ENCODE data around the gene ARID1B.

Gene ARID1B

DNA sequence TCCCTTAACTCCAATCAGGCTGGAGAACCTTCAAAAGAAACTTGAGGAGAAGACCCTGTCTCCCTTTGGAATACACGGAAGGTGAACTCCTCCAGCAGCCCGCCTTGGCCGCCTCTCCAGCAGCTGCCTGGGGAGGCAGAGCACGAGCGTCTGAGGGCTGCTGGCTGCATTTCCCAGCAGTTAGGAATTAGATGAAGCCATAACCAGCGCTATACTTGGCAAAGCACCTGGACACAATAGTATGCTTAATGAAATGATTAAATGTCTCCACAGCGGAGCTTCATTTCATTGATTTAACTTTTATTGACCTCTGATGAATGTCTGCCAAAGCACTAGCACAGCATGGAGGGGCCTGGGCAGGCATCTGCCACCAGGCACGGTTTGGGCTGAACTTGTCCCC lies 472.6 kb downstream of the ARID1B start:
- Histone ChIP-seq H3K36me3 (ENCODE audit: control insufficient read depth in 5 of 5, insufficient read depth in 5 of 5, low read length in 5 of 5) (no peaks in the 10 kb centered on the region), H3K9me3 (ENCODE audit: control insufficient read depth in 5 of 5, low read length in 5 of 5) (peaks cover 0 to 8% (median 3%) of the 10 kb centered on the region in 5 donors), H3K27ac (ENCODE audit: low read depth, low read length) (no peak overlapping the region), H3K27me3 (ENCODE audit: control insufficient read depth in 5 of 5, insufficient read depth in 4 of 5, low read length in 5 of 5) (peaks cover 0 to 2% (median 0%) of the 10 kb centered on the region in 5 donors), H3K9ac (ENCODE audit: low read length in 5 of 5) (no peak overlapping the region), H3K4me1 (ENCODE audit: control insufficient read depth in 5 of 5, insufficient read depth in 5 of 5, low read length in 5 of 5) (peaks cover 0 to 22% (median 19%) of the 10 kb centered on the region in 5 donors), H3K4me3 (ENCODE audit: low read depth in 1 of 5, low read length in 5 of 5) (no peak overlapping the region)

DNA sequence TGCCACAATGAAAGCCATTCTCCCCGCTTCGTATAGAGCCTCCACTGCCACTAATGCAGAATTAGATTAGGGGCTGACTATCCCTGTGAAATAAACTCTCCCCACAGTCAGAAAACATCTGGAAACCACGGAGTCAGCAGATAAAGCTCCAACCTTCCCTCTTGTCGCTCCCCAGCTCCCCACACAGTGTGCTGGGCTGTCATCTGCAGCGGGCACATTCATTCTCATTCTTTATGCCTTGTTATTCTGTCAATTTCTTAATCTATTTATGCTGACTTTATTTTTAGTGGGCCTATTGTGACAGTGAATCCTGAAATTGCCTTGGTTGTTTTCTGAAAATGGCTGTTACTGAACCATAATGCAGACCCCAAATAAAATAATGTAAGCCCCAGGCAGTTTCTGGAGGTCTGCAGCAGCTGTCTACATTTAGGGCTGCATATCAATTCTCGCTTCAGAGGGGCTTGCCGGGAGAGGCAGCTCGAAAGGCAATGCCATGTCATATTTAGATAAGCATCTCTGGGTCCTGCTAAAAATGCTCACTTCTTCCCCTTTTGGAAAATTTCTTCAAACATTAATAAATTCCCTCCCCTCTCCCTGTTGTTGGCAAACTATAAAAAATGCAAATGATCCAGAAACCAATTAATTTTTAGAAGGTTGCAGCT lies 474.5 kb downstream of the ARID1B start:
- Histone ChIP-seq H3K27ac (ENCODE audit: low read depth, low read length) (no peak overlapping the region), H3K27me3 (ENCODE audit: control insufficient read depth in 5 of 5, insufficient read depth in 4 of 5, low read length in 5 of 5) (peaks cover 0 to 2% (median 0%) of the 10 kb centered on the region in 5 donors), H3K9me3 (ENCODE audit: control insufficient read depth in 5 of 5, low read length in 5 of 5) (peaks cover 0 to 8% (median 3%) of the 10 kb centered on the region in 5 donors), H3K4me3 (ENCODE audit: low read depth in 1 of 5, low read length in 5 of 5) (no peak overlapping the region), H3K9ac (ENCODE audit: low read length in 5 of 5) (no peak overlapping the region), H3K4me1 (ENCODE audit: control insufficient read depth in 5 of 5, insufficient read depth in 5 of 5, low read length in 5 of 5) (peaks cover 0 to 3% (median 1%) of the 10 kb centered on the region in 5 donors), H3K36me3 (ENCODE audit: control insufficient read depth in 5 of 5, insufficient read depth in 5 of 5, low read length in 5 of 5) (no peaks in the 10 kb centered on the region)

DNA sequence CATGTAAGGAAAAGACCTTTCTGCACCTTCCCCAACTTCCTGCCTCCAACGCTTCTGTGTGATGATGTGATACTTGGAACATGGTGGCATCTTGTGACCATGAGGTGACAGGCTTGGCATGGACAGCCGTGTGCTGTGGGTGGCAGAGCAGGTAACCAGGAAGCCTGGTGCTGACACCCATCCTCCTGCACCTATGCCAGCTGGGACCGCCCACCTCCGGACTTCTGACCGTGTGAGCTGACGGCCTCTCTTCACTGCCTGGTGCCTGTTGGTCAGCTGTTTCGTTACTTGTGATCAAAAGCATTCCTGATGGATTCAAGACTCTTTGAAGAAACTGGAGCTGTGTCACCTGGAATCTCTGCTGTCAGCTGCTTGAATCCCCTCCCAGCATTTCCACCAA lies 475.8 kb downstream of the ARID1B start:
- Histone ChIP-seq H3K4me3 (ENCODE audit: low read depth in 1 of 5, low read length in 5 of 5) (no peak overlapping the region), H3K36me3 (ENCODE audit: control insufficient read depth in 5 of 5, insufficient read depth in 5 of 5, low read length in 5 of 5) (no peaks in the 10 kb centered on the region), H3K27ac (ENCODE audit: low read depth, low read length) (no peak overlapping the region), H3K9ac (ENCODE audit: low read length in 5 of 5) (no peak overlapping the region), H3K27me3 (ENCODE audit: control insufficient read depth in 5 of 5, insufficient read depth in 4 of 5, low read length in 5 of 5) (peaks cover 0 to 2% (median 0%) of the 10 kb centered on the region in 5 donors), H3K9me3 (ENCODE audit: control insufficient read depth in 5 of 5, low read length in 5 of 5) (peaks cover 0 to 5% (median 1%) of the 10 kb centered on the region in 5 donors), H3K4me1 (ENCODE audit: control insufficient read depth in 5 of 5, insufficient read depth in 5 of 5, low read length in 5 of 5) (peaks cover 0 to 3% (median 0%) of the 10 kb centered on the region in 5 donors)

DNA sequence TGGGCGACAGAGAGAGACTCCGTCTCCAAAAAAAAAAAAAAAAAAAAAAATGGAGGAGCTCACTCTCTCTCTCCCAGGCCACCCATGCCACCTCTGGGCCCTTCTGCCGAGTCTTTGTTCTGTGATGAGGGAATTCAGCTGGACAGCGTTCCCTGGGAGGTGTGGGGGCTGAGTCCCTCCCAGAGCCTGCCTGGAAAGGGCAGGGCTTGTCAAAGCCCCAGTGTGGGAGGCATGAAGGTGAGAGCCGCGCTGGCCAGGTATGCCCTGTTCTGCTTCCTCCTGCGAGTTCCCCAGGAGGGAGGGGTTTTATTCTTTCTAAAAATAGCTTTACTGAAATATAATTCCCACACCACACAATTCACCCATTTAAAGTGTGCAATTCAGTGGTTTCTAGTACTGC lies 476.5 kb downstream of the ARID1B start:
- H3K27ac ChIP-seq (ENCODE audit: low read depth, low read length) = no peak overlapping the region
- no peak overlapping the region for H3K4me3 ChIP-seq (ENCODE audit: low read depth in 1 of 5, low read length in 5 of 5)
- peaks cover 0 to 2% (median 0%) of the 10 kb centered on the region in 5 donors for H3K27me3 ChIP-seq (ENCODE audit: control insufficient read depth in 5 of 5, insufficient read depth in 4 of 5, low read length in 5 of 5)

DNA sequence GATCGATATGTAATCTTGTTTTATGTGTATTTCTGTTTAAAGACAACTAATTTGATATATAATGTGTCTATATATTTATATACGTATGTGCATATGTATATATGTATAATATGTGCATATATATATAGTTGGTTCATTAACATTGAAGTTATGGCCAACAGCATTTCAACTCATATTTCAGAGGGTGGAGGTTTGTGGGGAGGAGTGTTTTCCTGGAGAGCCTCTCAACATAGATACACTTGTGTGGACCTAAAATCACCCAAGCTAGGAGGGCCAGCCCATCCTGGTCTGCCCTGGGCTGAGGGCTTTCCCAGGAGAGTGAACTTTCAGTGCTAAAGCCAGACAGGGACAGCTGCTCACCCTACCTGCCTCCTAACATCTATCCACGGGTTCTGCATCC lies 477.4 kb downstream of the ARID1B start:
- no peak overlapping the region for H3K27ac ChIP-seq (ENCODE audit: low read depth, low read length)
- no peaks in the 10 kb centered on the region for H3K36me3 ChIP-seq (ENCODE audit: control insufficient read depth in 5 of 5, insufficient read depth in 5 of 5, low read length in 5 of 5)
- H3K9ac ChIP-seq (ENCODE audit: low read length in 5 of 5) = no peak overlapping the region
- no peaks in the 10 kb centered on the region for H3K9me3 ChIP-seq (ENCODE audit: control insufficient read depth in 5 of 5, low read length in 5 of 5)
- no peak overlapping the region for H3K4me3 ChIP-seq (ENCODE audit: low read depth in 1 of 5, low read length in 5 of 5)
- H3K27me3 ChIP-seq (ENCODE audit: control insufficient read depth in 5 of 5, insufficient read depth in 4 of 5, low read length in 5 of 5) = peaks cover 0 to 2% (median 0%) of the 10 kb centered on the region in 5 donors
- peaks cover 0 to 3% (median 0%) of the 10 kb centered on the region in 5 donors for H3K4me1 ChIP-seq (ENCODE audit: control insufficient read depth in 5 of 5, insufficient read depth in 5 of 5, low read length in 5 of 5)

More for the DNA sequence above, 476.5 kb downstream of the ARID1B start:
- Histone ChIP-seq H3K4me1 (ENCODE audit: control insufficient read depth in 5 of 5, insufficient read depth in 5 of 5, low read length in 5 of 5) (peaks cover 0 to 3% (median 0%) of the 10 kb centered on the region in 5 donors), H3K9me3 (ENCODE audit: control insufficient read depth in 5 of 5, low read length in 5 of 5) (no peaks in the 10 kb centered on the region), H3K36me3 (ENCODE audit: control insufficient read depth in 5 of 5, insufficient read depth in 5 of 5, low read length in 5 of 5) (no peaks in the 10 kb centered on the region), H3K9ac (ENCODE audit: low read length in 5 of 5) (no peak overlapping the region)

DNA sequence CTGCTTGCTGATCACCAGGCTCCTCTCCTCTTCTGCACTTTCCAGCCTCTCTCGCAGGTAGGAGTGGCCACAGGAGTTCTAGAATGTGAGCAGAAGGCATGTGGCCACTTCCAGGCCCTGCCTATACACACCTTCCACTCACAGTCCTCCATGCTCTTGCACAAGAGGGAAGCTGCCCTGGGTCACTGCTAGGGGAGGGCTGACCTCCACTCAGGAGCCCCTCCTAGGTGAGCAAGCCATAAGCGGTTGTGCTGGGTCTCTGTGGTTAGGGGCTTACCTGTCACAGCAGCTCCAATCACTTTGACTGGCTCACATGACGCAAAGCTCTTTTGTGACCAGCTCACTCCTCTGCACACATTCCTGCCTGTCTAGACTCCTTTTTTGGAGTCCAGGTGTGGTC lies 477.9 kb downstream of the ARID1B start:
- Histone ChIP-seq H3K9ac (ENCODE audit: low read length in 5 of 5) (no peak overlapping the region), H3K36me3 (ENCODE audit: control insufficient read depth in 5 of 5, insufficient read depth in 5 of 5, low read length in 5 of 5) (no peaks in the 10 kb centered on the region), H3K4me3 (ENCODE audit: low read depth in 1 of 5, low read length in 5 of 5) (no peak overlapping the region), H3K4me1 (ENCODE audit: control insufficient read depth in 5 of 5, insufficient read depth in 5 of 5, low read length in 5 of 5) (peaks cover 0 to 3% (median 0%) of the 10 kb centered on the region in 5 donors), H3K27me3 (ENCODE audit: control insufficient read depth in 5 of 5, insufficient read depth in 4 of 5, low read length in 5 of 5) (peaks cover 0 to 2% (median 0%) of the 10 kb centered on the region in 5 donors), H3K9me3 (ENCODE audit: control insufficient read depth in 5 of 5, low read length in 5 of 5) (no peaks in the 10 kb centered on the region), H3K27ac (ENCODE audit: low read depth, low read length) (no peak overlapping the region)

DNA sequence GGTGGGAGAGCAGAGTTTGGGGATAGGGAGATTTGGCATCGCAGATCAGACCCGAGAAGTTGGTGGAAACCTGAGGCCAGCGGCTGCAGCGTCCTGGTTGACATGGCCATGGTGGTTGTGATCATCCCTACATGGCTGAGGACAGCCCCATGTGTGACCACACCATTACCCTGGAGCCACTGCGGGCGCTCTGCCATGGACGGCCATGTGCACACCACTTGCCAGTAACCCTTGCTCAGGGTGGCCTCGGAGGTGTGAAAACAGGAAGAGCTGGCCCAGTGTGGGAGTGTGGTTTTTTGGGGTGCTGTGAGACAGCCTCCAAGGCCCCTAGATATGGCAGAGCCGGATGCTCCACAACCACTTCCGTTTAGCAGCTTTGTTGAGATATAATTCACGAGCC lies 481.7 kb downstream of the ARID1B start:
- no peaks in the 10 kb centered on the region for H3K9me3 ChIP-seq (ENCODE audit: control insufficient read depth in 5 of 5, low read length in 5 of 5)
- no peaks in the 10 kb centered on the region for H3K27me3 ChIP-seq (ENCODE audit: control insufficient read depth in 5 of 5, insufficient read depth in 4 of 5, low read length in 5 of 5)
- H3K4me3 ChIP-seq (ENCODE audit: low read depth in 1 of 5, low read length in 5 of 5) = no peak overlapping the region
- H3K27ac ChIP-seq (ENCODE audit: low read depth, low read length) = no peak overlapping the region
- H3K4me1 ChIP-seq (ENCODE audit: control insufficient read depth in 5 of 5, insufficient read depth in 5 of 5, low read length in 5 of 5) = peaks cover 0 to 10% (median 5%) of the 10 kb centered on the region in 5 donors
- H3K9ac ChIP-seq (ENCODE audit: low read length in 5 of 5) = no peak overlapping the region
- H3K36me3 ChIP-seq (ENCODE audit: control insufficient read depth in 5 of 5, insufficient read depth in 5 of 5, low read length in 5 of 5) = no peaks in the 10 kb centered on the region

DNA sequence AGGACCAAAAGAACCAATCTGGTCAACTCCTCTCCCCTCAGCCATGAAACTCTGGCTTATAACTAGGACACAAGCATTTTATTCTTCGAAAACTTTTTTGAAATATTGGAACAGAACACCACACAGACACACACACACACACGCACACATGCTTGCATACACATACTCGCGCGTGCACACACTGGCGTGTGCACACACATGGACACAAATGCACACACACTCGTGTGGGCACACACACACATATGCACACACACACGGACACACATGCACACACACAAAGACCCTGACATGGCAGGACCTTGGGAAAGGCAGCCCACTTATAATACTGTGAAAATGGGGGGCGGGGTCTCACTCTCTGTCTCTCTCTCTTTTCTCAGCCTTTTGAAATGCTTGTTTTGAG lies 482.3 kb downstream of the ARID1B start:
- H3K9me3 ChIP-seq (ENCODE audit: control insufficient read depth in 5 of 5, low read length in 5 of 5) = no peaks in the 10 kb centered on the region
- H3K27ac ChIP-seq (ENCODE audit: low read depth, low read length) = no peak overlapping the region
- H3K27me3 ChIP-seq (ENCODE audit: control insufficient read depth in 5 of 5, insufficient read depth in 4 of 5, low read length in 5 of 5) = no peaks in the 10 kb centered on the region
- no peak overlapping the region for H3K4me3 ChIP-seq (ENCODE audit: low read depth in 1 of 5, low read length in 5 of 5)
- H3K36me3 ChIP-seq (ENCODE audit: control insufficient read depth in 5 of 5, insufficient read depth in 5 of 5, low read length in 5 of 5) = no peaks in the 10 kb centered on the region
- peaks cover 0 to 11% (median 5%) of the 10 kb centered on the region in 5 donors for H3K4me1 ChIP-seq (ENCODE audit: control insufficient read depth in 5 of 5, insufficient read depth in 5 of 5, low read length in 5 of 5)
- H3K9ac ChIP-seq (ENCODE audit: low read length in 5 of 5) = no peak overlapping the region

Data from subcutaneous abdominal adipose tissue (tissue), 5 donors.